MCF 10A (cell line): ENCODE measurements around the gene KRT80. TPM values are rescaled to one million over a fixed set of nuclear protein-coding genes. Genes with fewer than 3 reads are reported as not detected.

Experiments
- BruUV-seq: library from RNA; stranded (reverse); fragments of 400-500 nt; replicated peaks from 2 replicates; lab custom pipeline; 2021; lab: Mats Ljungman, UMichigan
- CTCF ChIA-PET: fragments of 300-600 bp; sonication (Branson Sonifier 250); formaldehyde crosslinking; extraction: SDS; loops from one replicate; lab custom pipeline; 2021; ENCODE audit warnings: antibody characterized with exemption, inconsistent platforms; lab: Yijun Ruan, JAX
- POLR2A ChIA-PET: fragments of 300-600, 350-650 bp; sonication (Branson Sonifier 250); formaldehyde crosslinking; extraction: SDS; loops from one replicate; lab custom pipeline; 2020; ENCODE audit warnings: antibody characterized with exemption, inconsistent platforms; lab: Yijun Ruan, JAX
- DNase-seq: peaks from one replicate; pipeline ENCODE4 v3.0.0-alpha.2; 2018; ENCODE audit not compliant: unreplicated experiment
- H3K27ac Mint-ChIP-seq: one replicate; pipeline ENCODE4 v1.8.0; 2022; ENCODE audit warnings: mild to moderate bottlenecking, low read depth, mixed read lengths; ENCODE audit not compliant: unreplicated experiment
- H3K27me3 Mint-ChIP-seq: one replicate; pipeline ENCODE4 v1.8.0; 2022; ENCODE audit warnings: mixed read lengths; ENCODE audit not compliant: insufficient read depth, unreplicated experiment
- H3K36me3 Mint-ChIP-seq: one replicate; pipeline ENCODE4 v1.8.0; 2022; ENCODE audit warnings: mild to moderate bottlenecking, moderate library complexity, mixed read lengths; ENCODE audit not compliant: insufficient read depth, unreplicated experiment
- H3K4me1 Mint-ChIP-seq: one replicate; pipeline ENCODE4 v1.8.0; 2022; ENCODE audit warnings: mixed read lengths; ENCODE audit not compliant: insufficient read depth, unreplicated experiment
- H3K4me3 Mint-ChIP-seq: one replicate; pipeline ENCODE4 v1.8.0; 2022; ENCODE audit warnings: mild to moderate bottlenecking, moderate library complexity, mixed read lengths; ENCODE audit not compliant: unreplicated experiment
- H3K9me3 Mint-ChIP-seq: one replicate; pipeline ENCODE4 v1.8.0; 2022; ENCODE audit warnings: mixed read lengths; ENCODE audit not compliant: unreplicated experiment
- CTCF ChIP-seq: fragments of 200-600 bp; IDR thresholded peaks from one replicate; pipeline ENCODE4 v1.8.0; 2022; ENCODE audit warnings: antibody characterized with exemption, mild to moderate bottlenecking; ENCODE audit not compliant: unreplicated experiment
- intact Hi-C: fragments of 100-400 bp; cut with micrococcal nuclease; formaldehyde crosslinking; loops from 2 replicates; pipeline ENCODE4 v1.14.1; 2022
- total RNA-seq: library from RNA; stranded (reverse); gene quantifications from 2 replicates; pipeline ENCODE4 v1.2.3, GENCODE V29; 2022

KRT80 gene
- total RNA-seq, 1 experiment from 2014 or later: 27.4 TPM

DNA sequence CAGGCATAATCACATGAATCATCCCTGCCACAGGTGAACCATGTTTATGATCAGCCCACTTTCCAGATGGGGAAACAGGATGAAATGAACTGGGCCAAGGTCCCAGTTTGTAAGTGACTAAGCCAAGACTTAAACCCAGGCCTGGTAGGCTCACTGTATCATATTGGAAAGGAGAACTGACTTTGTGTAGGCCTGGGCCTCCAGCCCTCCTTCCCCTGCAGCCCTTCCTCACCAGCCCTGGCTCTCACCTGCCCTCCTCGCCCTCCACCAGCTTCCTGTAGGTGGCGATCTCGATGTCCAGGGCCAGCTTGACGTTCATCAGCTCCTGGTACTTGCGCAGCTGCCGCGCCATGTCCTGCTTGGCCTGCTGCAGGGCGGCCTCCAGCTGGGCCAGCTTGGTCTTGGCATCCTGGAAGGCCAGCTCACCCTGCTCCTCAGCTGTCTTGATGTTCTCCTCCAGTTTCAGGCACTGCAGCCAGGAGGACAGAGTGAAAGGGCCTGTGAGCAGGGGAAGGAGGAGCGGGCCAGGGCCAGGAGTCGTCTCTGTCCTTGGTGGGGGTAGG is 19.8 kb downstream of the KRT80 start:
- peaks cover 45% of the 10 kb centered on the region for H3K4me1 Mint-ChIP-seq
- POLR2A ChIA-PET: interaction anchor here (0.7 to 1.3 kb wide), 6 partner anchors 11 to 343 kb away, joined by 3 to 7 read pairs (median 3); no protein-coding TSS in a partner anchor
- DNase-seq: peak; percentile 80
- peak; percentile 39 for TF ChIP-seq CTCF
- BruUV-seq: no TSS peak
- no peak overlapping the region for H3K4me3 Mint-ChIP-seq
- intact Hi-C loops: no loop called here
- H3K9me3 Mint-ChIP-seq: no peaks in the 10 kb centered on the region
- no peaks in the 10 kb centered on the region for H3K27me3 Mint-ChIP-seq
- H3K36me3 Mint-ChIP-seq: no peaks in the 10 kb centered on the region
- CTCF ChIA-PET: interaction anchor here (0.6 to 3.4 kb wide), 14 partner anchors 12 to 975 kb away, joined by 3 to 21 read pairs (median 3); partner anchors contain the start of genes KRT80 and KRT86
- peak overlapping the region; percentile 64 for H3K27ac Mint-ChIP-seq

DNA sequence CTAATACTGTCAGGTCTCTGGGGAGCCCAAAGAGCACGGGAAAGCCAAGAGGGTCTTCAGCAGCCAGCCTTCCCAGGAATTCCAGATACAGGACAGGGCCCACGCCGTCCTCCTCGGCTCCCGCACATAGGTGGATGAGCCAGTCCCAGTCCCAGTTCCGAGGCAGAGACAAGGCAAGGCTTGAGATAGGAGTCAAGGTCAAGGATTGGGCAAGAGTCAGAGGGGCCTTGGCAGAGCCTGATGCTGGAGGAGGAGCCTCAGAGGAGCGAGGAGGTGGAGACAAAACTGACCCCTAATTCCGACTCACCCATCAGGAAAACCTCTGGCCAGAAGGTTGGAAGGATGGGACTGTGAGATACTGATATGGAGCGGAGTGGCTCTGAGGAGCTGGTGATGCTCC is 21.0 kb downstream of the KRT80 start:
- no peak for TF ChIP-seq CTCF
- peaks cover 47% of the 10 kb centered on the region for H3K4me1 Mint-ChIP-seq
- H3K36me3 Mint-ChIP-seq: peaks cover 4% of the 10 kb centered on the region
- H3K9me3 Mint-ChIP-seq: no peaks in the 10 kb centered on the region
- BruUV-seq: no TSS peak
- H3K27me3 Mint-ChIP-seq: no peaks in the 10 kb centered on the region
- intact Hi-C loops: no loop called here
- H3K4me3 Mint-ChIP-seq: no peak overlapping the region
- no peak overlapping the region for H3K27ac Mint-ChIP-seq
- POLR2A ChIA-PET: interaction anchor here (0.6 to 1.3 kb wide), 3 partner anchors 13 to 700 kb away, joined by 3 read pairs; no protein-coding TSS in a partner anchor
- CTCF ChIA-PET: interaction anchor here (0.7 to 3.4 kb wide), 5 partner anchors 14 to 156 kb away, joined by 3 to 21 read pairs (median 4); no protein-coding TSS in a partner anchor
- no peak for DNase-seq

GRCh38 chr12:52169886-52170285 is 21.9 kb downstream of the KRT80 start:
- no peak for DNase-seq
- POLR2A ChIA-PET: interaction anchor here (0.6 to 1.3 kb wide), 3 partner anchors 14 to 341 kb away, joined by 3 read pairs; no protein-coding TSS in a partner anchor
- Mint-ChIP-seq H3K27ac (peak overlapping the region; percentile 76), H3K4me1 (peaks cover 43% of the 10 kb centered on the region), H3K36me3 (peaks cover 4% of the 10 kb centered on the region), H3K9me3 (no peaks in the 10 kb centered on the region), H3K4me3 (no peak overlapping the region), H3K27me3 (no peaks in the 10 kb centered on the region)
- intact Hi-C loops: no loop called here
- no peak for TF ChIP-seq CTCF
- CTCF ChIA-PET: interaction anchor here (0.5 to 1.4 kb wide), 5 partner anchors 44 to 810 kb away, joined by 3 to 4 read pairs (median 3); no protein-coding TSS in a partner anchor
- no TSS peak for BruUV-seq

- no peak for TF ChIP-seq CTCF
- H3K36me3 Mint-ChIP-seq: peaks cover 4% of the 10 kb centered on the region
- CTCF ChIA-PET: no interaction called here
- POLR2A ChIA-PET: interaction anchor here (1.1 kb wide), 1 partner anchor 42 kb away, joined by 3 read pairs; no protein-coding TSS in a partner anchor
- H3K27ac Mint-ChIP-seq: peak overlapping the region; percentile 39
- peak; percentile 75 for DNase-seq
- H3K9me3 Mint-ChIP-seq: no peaks in the 10 kb centered on the region
- BruUV-seq: no TSS peak
- no peaks in the 10 kb centered on the region for H3K27me3 Mint-ChIP-seq
- H3K4me3 Mint-ChIP-seq: no peak overlapping the region
- intact Hi-C loops: no loop called here
- peaks cover 49% of the 10 kb centered on the region for H3K4me1 Mint-ChIP-seq
These were observed 23.6 kb downstream of the KRT80 start for GRCh38 chr12:52168019-52168717.
